Right atrium auricular region (tissue), 2 donors: Measurements from ENCODE around the gene PARP16. TPM values are rescaled to one million over a fixed set of nuclear protein-coding genes. Genes with fewer than 3 reads are reported as not detected.
A peak's percentile ranks its signal among the peaks of the same experiment; 100 is the strongest.

Experiments
- DNase-seq: peaks from one replicate; pipeline ENCODE4 v3.0.0-alpha.2; 2019; ENCODE audit warnings: low spot score
- H3K27ac ChIP-seq, 2 donors: fragments of 200-600 bp; sonication (generic); 1 replicate in 1 of 2; 2 replicates in 1 of 2; pipeline ENCODE4 v1.5.1; 2016 to 2019
- H3K27me3 ChIP-seq, 2 donors: fragments of 200-600 bp; sonication (generic); one replicate each; pipeline versions ENCODE4 v1.5.1 to v1.6.0; 2017 to 2019
- H3K36me3 ChIP-seq: fragments of 200-600 bp; sonication (generic); one replicate; pipeline ENCODE4 v1.5.1; 2016
- H3K4me1 ChIP-seq, 2 donors: fragments of 200-600 bp; sonication (generic); one replicate each; pipeline versions ENCODE4 v1.5.1 to v1.6.0; 2017 to 2019
- H3K4me3 ChIP-seq, 2 donors: fragments of 200-600 bp; sonication (generic); 1 replicate in 1 of 2; 2 replicates in 1 of 2; pipeline ENCODE4 v1.5.1; 2017 to 2019; ENCODE audit warnings: mild to moderate bottlenecking in 1 of 2, moderate library complexity in 1 of 2
- H3K9me3 ChIP-seq, 2 donors: fragments of 200-600 bp; sonication (generic); one replicate each; pipeline ENCODE4 v1.5.1; 2019
- total RNA-seq, 2 donors: library from RNA; depleted of rRNA; stranded (reverse); fragments of >200 nt; gene quantifications; one replicate each; pipeline ENCODE4 v1.1.0, GENCODE V29; 2016
- TF ChIP-seq, protein P1 (sequence below), 2 donors: fragments of 200-600 bp; sonication (generic); IDR thresholded peaks; one replicate each; pipeline ENCODE4 v1.5.1; 2019; ENCODE audit warnings: antibody characterized with exemption in 2 of 2

PARP16 gene
- total RNA-seq, 2 donors from 2014 or later: 5.2 to 5.8 TPM

DNA sequence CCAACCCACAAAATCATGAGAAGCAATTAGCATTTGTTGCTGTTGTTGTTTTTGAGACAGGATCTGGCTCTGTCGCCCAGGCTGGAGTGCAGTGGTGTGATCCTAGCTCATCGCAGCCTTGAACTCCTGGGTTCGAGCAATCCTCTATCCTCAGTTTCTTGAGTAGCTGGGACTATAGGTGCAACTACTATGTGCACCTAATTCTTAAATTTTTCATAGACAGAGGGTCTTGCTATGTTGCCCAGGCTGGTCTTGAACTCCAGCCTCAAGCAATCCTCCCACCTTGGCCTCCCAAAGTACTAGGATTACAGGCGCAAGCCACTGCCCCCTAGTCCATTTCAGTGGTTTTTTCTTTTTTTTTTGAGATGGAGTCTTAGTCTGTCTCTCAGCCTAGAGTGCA, 18.3 kb downstream of the PARP16 start:
- H3K4me1 ChIP-seq: peaks cover 0 to 24% of the 10 kb centered on the region in 2 donors
- H3K27me3 ChIP-seq: no peaks in the 10 kb centered on the region
- TF ChIP-seq, protein P1, sequence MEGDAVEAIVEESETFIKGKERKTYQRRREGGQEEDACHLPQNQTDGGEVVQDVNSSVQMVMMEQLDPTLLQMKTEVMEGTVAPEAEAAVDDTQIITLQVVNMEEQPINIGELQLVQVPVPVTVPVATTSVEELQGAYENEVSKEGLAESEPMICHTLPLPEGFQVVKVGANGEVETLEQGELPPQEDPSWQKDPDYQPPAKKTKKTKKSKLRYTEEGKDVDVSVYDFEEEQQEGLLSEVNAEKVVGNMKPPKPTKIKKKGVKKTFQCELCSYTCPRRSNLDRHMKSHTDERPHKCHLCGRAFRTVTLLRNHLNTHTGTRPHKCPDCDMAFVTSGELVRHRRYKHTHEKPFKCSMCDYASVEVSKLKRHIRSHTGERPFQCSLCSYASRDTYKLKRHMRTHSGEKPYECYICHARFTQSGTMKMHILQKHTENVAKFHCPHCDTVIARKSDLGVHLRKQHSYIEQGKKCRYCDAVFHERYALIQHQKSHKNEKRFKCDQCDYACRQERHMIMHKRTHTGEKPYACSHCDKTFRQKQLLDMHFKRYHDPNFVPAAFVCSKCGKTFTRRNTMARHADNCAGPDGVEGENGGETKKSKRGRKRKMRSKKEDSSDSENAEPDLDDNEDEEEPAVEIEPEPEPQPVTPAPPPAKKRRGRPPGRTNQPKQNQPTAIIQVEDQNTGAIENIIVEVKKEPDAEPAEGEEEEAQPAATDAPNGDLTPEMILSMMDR (IDR thresholded peaks at IDR 0.05): no peak
- peaks cover 12% of the 10 kb centered on the region for H3K36me3 ChIP-seq
- H3K9me3 ChIP-seq: no peaks in the 10 kb centered on the region
- H3K27ac ChIP-seq: no peak overlapping the region
- no peak for DNase-seq
- no peak overlapping the region for H3K4me3 ChIP-seq

DNA sequence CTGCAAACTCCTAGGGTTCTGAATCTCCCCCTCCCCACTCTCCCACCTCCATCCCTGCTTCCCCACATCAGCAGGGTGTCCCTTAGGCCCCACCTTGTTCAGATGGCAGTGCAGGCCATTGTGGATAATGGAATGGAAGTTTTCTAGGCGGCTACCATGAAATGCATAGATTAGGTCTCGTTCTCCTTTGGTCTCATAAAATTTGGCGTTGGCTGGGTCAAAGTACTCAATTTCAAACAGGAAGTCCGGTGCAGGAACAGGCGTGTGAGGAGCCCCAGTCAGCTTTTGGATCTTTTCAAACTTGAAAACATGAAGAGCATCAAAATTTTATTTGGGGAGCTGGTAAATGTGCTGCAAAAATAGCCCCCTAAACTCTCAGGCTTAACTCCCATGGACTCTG, 20.2 kb downstream of the PARP16 start:
- no peaks in the 10 kb centered on the region for H3K27me3 ChIP-seq
- DNase-seq: no peak
- H3K9me3 ChIP-seq: no peaks in the 10 kb centered on the region
- H3K27ac ChIP-seq: no peak overlapping the region
- no peak overlapping the region for H3K4me3 ChIP-seq
- TF ChIP-seq, protein P1 (IDR thresholded peaks at IDR 0.05): no peak
- peaks cover 23% of the 10 kb centered on the region for H3K36me3 ChIP-seq
- peaks cover 0 to 10% of the 10 kb centered on the region in 2 donors for H3K4me1 ChIP-seq

DNA sequence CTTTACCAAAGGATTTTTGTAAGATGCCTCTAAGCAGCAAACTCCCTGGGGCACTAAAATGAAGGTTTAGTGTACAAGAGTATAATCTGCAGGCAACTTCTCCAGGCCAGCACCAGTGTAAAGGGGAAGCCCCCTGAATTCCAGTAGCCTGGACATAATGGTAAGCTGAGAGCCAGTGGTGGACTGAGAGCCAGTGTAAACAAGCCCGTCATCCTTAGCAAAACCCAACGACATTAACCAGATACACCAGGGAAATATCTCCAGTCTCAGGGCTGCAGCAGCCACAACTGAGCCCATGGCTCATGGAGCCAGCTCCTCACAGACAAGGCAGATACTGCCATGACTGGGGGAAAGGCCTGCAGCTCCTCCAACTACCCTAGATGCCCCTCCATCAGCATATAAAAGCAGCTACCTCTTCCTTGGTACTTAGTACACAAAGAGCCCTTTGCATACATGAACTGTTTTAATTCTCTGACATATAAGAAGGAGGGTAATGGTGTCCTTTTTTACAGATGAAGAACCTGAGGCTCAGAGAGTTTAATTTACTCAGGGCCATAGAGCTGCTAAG, 21.7 kb downstream of the PARP16 start:
- peak overlapping the region in 1 of 2 donors; percentile 18 for H3K27ac ChIP-seq
- TF ChIP-seq, protein P1 (IDR thresholded peaks at IDR 0.05): no peak
- no peak overlapping the region for H3K4me3 ChIP-seq
- peaks cover 29% of the 10 kb centered on the region for H3K36me3 ChIP-seq
- no peaks in the 10 kb centered on the region for H3K27me3 ChIP-seq
- peaks cover 0 to 5% of the 10 kb centered on the region in 2 donors for H3K4me1 ChIP-seq
- DNase-seq: no peak
- no peaks in the 10 kb centered on the region for H3K9me3 ChIP-seq

DNA sequence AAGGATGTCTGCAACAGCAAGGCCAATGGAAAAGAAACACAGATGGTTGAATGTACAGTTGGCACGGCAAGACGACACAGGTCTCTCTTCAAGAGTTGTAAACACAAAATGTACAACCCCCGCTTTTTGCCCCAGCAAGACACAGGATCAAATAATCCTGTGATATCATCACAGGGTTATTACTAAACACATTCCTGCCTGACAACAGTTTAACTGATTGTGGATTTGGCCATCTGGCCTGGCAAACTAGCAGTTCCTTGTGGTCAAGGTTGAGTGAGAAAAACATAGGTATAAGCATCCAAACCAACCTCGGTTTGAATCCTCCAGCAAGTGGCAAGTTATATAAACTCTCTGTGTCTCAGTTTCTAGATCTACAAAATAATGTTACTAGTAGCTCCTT, 23.4 kb downstream of the PARP16 start:
- Histone ChIP-seq H3K4me3 (no peak overlapping the region), H3K36me3 (peaks cover 39% of the 10 kb centered on the region), H3K27me3 (no peaks in the 10 kb centered on the region), H3K27ac (no peak overlapping the region), H3K9me3 (no peaks in the 10 kb centered on the region), H3K4me1 (peaks cover 0 to 5% of the 10 kb centered on the region in 2 donors)
- TF ChIP-seq, protein P1 (IDR thresholded peaks at IDR 0.05): no peak
- DNase-seq: no peak

DNA sequence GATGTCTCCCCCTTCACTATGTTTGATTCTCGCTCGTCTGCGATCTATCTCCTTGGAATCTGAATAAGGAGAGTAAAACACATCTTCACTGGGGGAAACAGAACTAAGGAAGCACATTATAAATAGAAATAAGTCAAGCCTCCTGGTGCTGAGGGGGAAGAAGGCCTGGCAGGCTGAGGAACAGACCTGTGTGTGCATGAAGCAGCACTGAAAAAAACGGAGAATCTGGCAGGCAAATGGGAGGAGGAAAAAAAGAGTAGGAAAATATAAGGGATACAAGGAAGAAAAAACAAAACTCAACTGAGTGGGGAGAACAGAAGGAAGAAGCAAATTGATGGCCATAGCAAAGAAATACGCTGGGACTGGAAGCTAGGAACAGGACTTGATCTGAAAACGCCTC, 25.7 kb downstream of the PARP16 start:
- Histone ChIP-seq H3K27ac (no peak overlapping the region), H3K4me3 (no peak overlapping the region), H3K36me3 (peaks cover 39% of the 10 kb centered on the region), H3K27me3 (no peaks in the 10 kb centered on the region), H3K4me1 (peaks cover 0 to 5% of the 10 kb centered on the region in 2 donors), H3K9me3 (no peaks in the 10 kb centered on the region)
- no peak for DNase-seq
- TF ChIP-seq, protein P1 (IDR thresholded peaks at IDR 0.05): no peak

DNA sequence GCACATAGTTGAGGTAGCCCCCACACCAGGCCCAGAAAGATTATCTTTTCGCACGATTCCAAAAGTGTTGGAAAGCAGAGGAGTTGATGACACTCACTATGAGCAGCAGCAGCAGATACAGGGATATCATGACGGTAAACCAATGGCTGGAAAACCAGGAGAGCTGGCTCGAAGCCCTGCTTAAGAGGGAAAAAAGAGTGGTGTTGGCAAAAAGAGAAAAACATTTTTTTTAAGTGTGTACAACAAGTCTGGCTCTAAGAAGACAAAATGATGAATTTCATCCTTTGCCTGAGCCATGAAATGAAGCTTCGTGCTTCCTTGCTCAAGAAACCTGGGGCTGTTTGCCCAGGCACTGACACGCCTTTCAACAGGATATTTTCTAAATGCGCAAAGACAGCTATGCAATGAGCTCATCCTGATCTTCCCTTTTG, 27.3 kb downstream of the PARP16 start:
- no peaks in the 10 kb centered on the region for H3K27me3 ChIP-seq
- H3K4me3 ChIP-seq: no peak overlapping the region
- H3K4me1 ChIP-seq: peaks cover 0 to 5% of the 10 kb centered on the region in 2 donors
- H3K27ac ChIP-seq: peak overlapping the region; percentile 28 to 73
- TF ChIP-seq, protein P1 (IDR thresholded peaks at IDR 0.05): no peak
- H3K9me3 ChIP-seq: no peaks in the 10 kb centered on the region
- DNase-seq: peak; percentile 66
- peaks cover 39% of the 10 kb centered on the region for H3K36me3 ChIP-seq
